SU-DHL-6 (cell line): ENCODE data around the gene HCAR2.

ENCODE experiments used
- CTCF ChIP-seq: fragments of 200-600 bp; sonication (generic); IDR thresholded peaks from one replicate; pipeline ENCODE4 v1.5.1; 2017; ENCODE audit warnings: antibody characterized with exemption, mild to moderate bottlenecking, low read length, moderate library complexity; ENCODE audit not compliant: insufficient read depth, poor library complexity, severe bottlenecking
- EZH2phosphoT487 ChIP-seq: fragments of 200-600 bp; sonication (generic), shearing (Covaris generic); conservative IDR thresholded peaks from 2 replicates; pipeline ENCODE4 v1.6.1; 2018; ENCODE audit warnings: mild to moderate bottlenecking, antibody characterized with exemption, low read length, moderate library complexity, mixed read lengths

DNA sequence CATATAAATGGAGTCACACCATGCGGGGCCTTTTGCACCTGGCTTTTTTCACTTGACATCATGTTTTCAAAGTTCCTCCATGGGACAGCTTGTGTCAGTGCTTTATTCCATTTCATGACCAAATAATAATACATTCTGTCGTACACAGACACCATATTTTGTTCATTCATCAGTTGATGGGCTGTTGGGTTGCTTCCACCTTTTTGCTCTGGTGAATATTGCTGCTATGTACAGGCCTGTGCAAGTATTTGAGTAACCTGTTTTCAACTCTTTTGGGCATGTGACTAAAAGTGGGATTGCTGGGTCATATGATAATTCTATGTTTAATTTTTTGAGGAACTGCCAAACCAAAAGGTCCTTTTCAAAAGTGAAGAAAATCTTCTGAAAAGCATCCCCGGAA lies 46.9 kb downstream of the HCAR2 start:
- TF ChIP-seq EZH2phosphoT487 (no peak), CTCF (no peak)
